K562 (cell line): ENCODE measurements around the gene SORCS2. TPM values are rescaled to one million over a fixed set of nuclear protein-coding genes. Genes with fewer than 3 reads are reported as not detected.

Experiments
- ATAC-seq: fragments of 200-7000 bp; cut with Tn5 transposase; 3 replicates; pipeline ENCODE4 v1.9.1; 2020; ENCODE audit warnings: moderate library complexity
- BruUV-seq: library from RNA; stranded (reverse); fragments of 400-500 nt; replicated peaks from 2 replicates; lab custom pipeline; 2021; lab: Mats Ljungman, UMichigan
- CTCF ChIA-PET: fragments of 300-600 bp; formaldehyde crosslinking; extraction: SDS; loops from one replicate; lab custom pipeline; 2021; ENCODE audit warnings: low intra/inter-chr PET ratio; lab: Yijun Ruan, JAX
- POLR2A ChIA-PET: fragments of 300-600, 350-650 bp; sonication (Branson Sonifier 250); formaldehyde crosslinking; extraction: SDS; loops from one replicate; lab custom pipeline; 2021; ENCODE audit warnings: antibody characterized with exemption, inconsistent platforms; lab: Yijun Ruan, JAX
- DNase-seq, 4 experiments: peaks; one replicate each; pipeline versions ENCODE4 v3.0.0 to v3.0.0-alpha.2; 2011 to 2018; ENCODE audit warnings: low spot score in 3 of 4, mixed read lengths in 3 of 4; ENCODE audit errors: extremely low read depth in 1 of 4
- FAIRE-seq: peaks from 2 replicates; lab custom pipeline; 2011; peaks lifted over from hg19 to GRCh38; lab: Jason Lieb, UNC
- H2AFZ ChIP-seq: 2 replicates; pipeline ENCODE4 v1.6.0; 2011; ENCODE audit warnings: low read depth, low read length, control low read depth, inconsistent platforms
- H3K27ac ChIP-seq: fragments of 200-600 bp; 3 replicates; pipeline ENCODE4 v1.8.0; 2011; ENCODE audit warnings: low read depth, mild to moderate bottlenecking, control low read depth, inconsistent platforms, low read length, moderate library complexity, mixed read lengths; ENCODE audit errors: extremely low read depth
- H3K27me3 ChIP-seq, 2 experiments: fragments of 300-600 bp in 1 of 2; 2 replicates in 1 of 2; 3 replicates in 1 of 2; pipeline versions ENCODE4 v1.6.0 to v1.8.0; 2011; ENCODE audit warnings: inconsistent platforms in 2 of 2, low read length in 2 of 2, mild to moderate bottlenecking in 1 of 2, mixed read lengths in 1 of 2, moderate library complexity in 1 of 2; ENCODE audit not compliant: control insufficient read depth in 2 of 2, insufficient read depth in 2 of 2
- H3K36me3 ChIP-seq: fragments of 300-600 bp; 3 replicates; pipeline ENCODE4 v1.8.0; 2011; ENCODE audit warnings: mild to moderate bottlenecking, low read length, inconsistent platforms; ENCODE audit not compliant: control insufficient read depth, insufficient read depth
- H3K4me1 ChIP-seq, 2 experiments: fragments of 200-600 bp in 1 of 2; replicated peaks in 1 of 2; 2 replicates in 1 of 2; 3 replicates in 1 of 2; pipeline versions ENCODE4 v1.5.1 to v1.8.0; 2011; ENCODE audit warnings: inconsistent platforms in 2 of 2, low read length in 2 of 2, mild to moderate bottlenecking in 1 of 2, mixed read lengths in 1 of 2, moderate library complexity in 1 of 2; ENCODE audit not compliant: control insufficient read depth in 2 of 2, insufficient read depth in 2 of 2
- H3K4me2 ChIP-seq: 2 replicates; pipeline ENCODE4 v1.6.1; 2011; ENCODE audit warnings: low read length, control low read depth, inconsistent platforms, mixed read lengths; ENCODE audit not compliant: insufficient read depth
- H3K4me3 ChIP-seq: fragments of 200-600 bp; sonication (generic), shearing (Covaris generic); 2 replicates; pipeline ENCODE4 v1.5.1; 2016; ENCODE audit warnings: control low read depth, inconsistent platforms
- H3K79me2 ChIP-seq: fragments of 200-600 bp; 3 replicates; pipeline ENCODE4 v1.8.0; 2011; ENCODE audit warnings: low read length, inconsistent platforms; ENCODE audit not compliant: control insufficient read depth, insufficient read depth
- H3K9ac ChIP-seq, 2 experiments: 2 replicates each; pipeline versions ENCODE4 v1.6.0 to v1.6.1; 2011; ENCODE audit warnings: low read depth in 2 of 2, low read length in 2 of 2, control low read depth in 1 of 2, inconsistent platforms in 1 of 2, mild to moderate bottlenecking in 1 of 2, mixed read lengths in 1 of 2; ENCODE audit not compliant: insufficient read depth in 1 of 2
- H3K9me1 ChIP-seq: one replicate; pipeline ENCODE4 v1.6.0; 2011; ENCODE audit warnings: inconsistent platforms, mild to moderate bottlenecking, low read length, moderate library complexity; ENCODE audit not compliant: control insufficient read depth, insufficient read depth
- H3K9me3 ChIP-seq: replicated peaks from 2 replicates; pipeline ENCODE4 v1.5.1; 2011; ENCODE audit warnings: low read depth, low read length, inconsistent platforms; ENCODE audit not compliant: control insufficient read depth, insufficient read depth
- H4K20me1 ChIP-seq: replicated peaks from 2 replicates; pipeline ENCODE4 v1.6.1; 2011; ENCODE audit warnings: low read length, inconsistent platforms, mixed read lengths; ENCODE audit not compliant: control insufficient read depth, insufficient read depth
- CBX8 ChIP-seq: fragments of 200-600 bp; sonication (generic); IDR thresholded peaks from 2 replicates; pipeline ENCODE4 v1.6.1; 2012; ENCODE audit warnings: borderline replicate concordance, mixed run types, low read depth, mild to moderate bottlenecking, moderate library complexity, mixed read lengths, low read length, control low read depth, inconsistent platforms; ENCODE audit not compliant: poor library complexity, severe bottlenecking; ENCODE audit errors: extremely low read depth
- ZBTB1 ChIP-seq: sonication (generic); formaldehyde crosslinking; IDR thresholded peaks from 2 replicates; pipeline ENCODE4 v1.8.1; 2023; ENCODE audit warnings: missing genetic modification reagents, low read depth, mild to moderate bottlenecking, borderline replicate concordance
- ZNF561 ChIP-seq: fragments of 450-650 bp; formaldehyde crosslinking; conservative IDR thresholded peaks from 2 replicates; pipeline ENCODE4 v1.4.0; 2020; ENCODE audit warnings: mild to moderate bottlenecking, moderate library complexity
- WGBS: fragments of 100-300 bp; shearing (Covaris generic); methylation state at CpG from one replicate; pipeline ENCODE4 v1.1.6; 2016; ENCODE audit warnings: low coverage, mixed read lengths; ENCODE audit not compliant: insufficient coverage; ENCODE audit errors: missing lambda C conversion rate; 5-methylcytosine and 5-hydroxymethylcytosine counted together
- in situ Hi-C: fragments of 300-500 bp; cut with MboI; formaldehyde crosslinking; loops from 4 replicates; pipeline ENCODE4 v1.15.0; 2018; ENCODE audit warnings: inconsistent platforms, mixed read lengths
- intact Hi-C: fragments of 100-400 bp; cut with micrococcal nuclease; formaldehyde crosslinking; loops from 2 replicates; pipeline ENCODE4 v1.14.2; 2022
- polyA plus RNA-seq, 8 experiments: library from polyadenylated mRNA; depleted of rRNA in 4 of 8; stranded (reverse) in 5 of 8; unstranded in 3 of 8; fragments of >200 nt; fragmentation: Nextera tagmentation in 2 of 8; fragmentation: Illumina TruSeq in 1 of 8; extraction: Ambion mirVana in 2 of 8; extraction: Trizol in 1 of 8; gene quantifications; 2 replicates each; pipeline versions ENCODE4 v1.2.1 to v1.2.3, GENCODE V29; 2011 to 2014; ENCODE audit warnings: inconsistent platforms in 1 of 8, missing spikeins in 1 of 8
- total RNA-seq, 7 experiments: library from RNA; depleted of rRNA in 6 of 7; stranded (reverse); fragments of >200 nt in 6 of 7; fragmentation: Illumina TruSeq in 2 of 7; extraction: Trizol in 2 of 7; gene quantifications; 2 replicates each; pipeline versions ENCODE4 v1.2.1 to v1.2.3, GENCODE V29; 2011 to 2021; ENCODE audit warnings: low replicate concordance in 1 of 7

The SORCS2 gene
- total and polyA plus RNA-seq, 9 of the 15 experiments (the other 6 are each of a cell fraction or from before 2014, with no cell fraction given): not detected

DNA sequence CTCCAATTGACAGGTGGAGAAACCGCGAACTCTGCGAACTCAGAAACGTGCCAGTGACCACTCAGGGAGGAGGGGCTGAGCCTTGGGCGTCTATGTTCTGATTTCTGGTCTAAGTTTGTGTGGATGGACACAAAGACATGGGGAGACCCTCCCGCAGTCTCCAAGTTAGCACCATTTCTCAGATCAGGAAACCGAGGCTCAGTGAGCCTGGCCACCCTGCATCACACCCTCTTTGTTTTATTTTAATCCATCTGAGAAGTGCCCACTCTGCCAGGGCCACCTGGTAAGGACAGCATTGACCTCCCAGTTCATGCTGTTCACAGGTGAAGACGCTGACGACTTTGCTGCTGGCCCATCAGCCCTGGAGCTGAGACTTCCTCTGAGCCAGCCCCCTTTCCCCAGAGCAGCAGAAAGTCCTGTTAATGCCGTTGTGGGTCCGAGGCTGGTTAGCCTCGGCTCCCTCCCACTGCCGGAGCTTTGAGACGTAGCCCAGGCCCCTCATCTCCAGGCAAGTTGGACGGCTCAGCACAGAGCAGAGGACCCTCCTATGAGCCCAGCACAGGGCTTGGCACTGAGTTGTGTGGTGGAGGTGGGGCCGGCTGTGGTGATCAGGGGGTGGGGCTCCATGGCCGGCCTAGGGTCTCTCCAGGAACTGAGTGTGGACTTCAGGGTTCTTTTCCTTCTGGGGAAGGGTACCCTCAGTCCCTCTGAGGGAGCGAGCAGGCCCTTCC is 198.7 kb downstream of the SORCS2 start:
- in situ Hi-C loops: no loop called here
- TF ChIP-seq ZBTB1 (CRISPR knock-in tag) (no peak), ZNF561 (CRISPR knock-in tag) (no peak), CBX8 (no peak)
- peaks cover 10 to 55% of the 10 kb centered on the region in 2 experiments; a peak in 4 of 5 replicates for H3K27me3 ChIP-seq
- H4K20me1 ChIP-seq: 0 out of 2 replicates have a peak, but pooled peaks cover 5% of the 10 kb centered on the region
- no peaks in the 10 kb centered on the region for H3K79me2 ChIP-seq
- no peak overlapping the region for H3K9ac ChIP-seq
- no peak for DNase-seq
- no peak overlapping the region for H3K27ac ChIP-seq
- ChIA-PET POLR2A (interaction anchor here (0.7 kb wide), 1 partner anchor 9 kb away, joined by 3 read pairs; no protein-coding TSS in a partner anchor), CTCF (no interaction called here)
- H3K4me1 ChIP-seq: no peaks in the 10 kb centered on the region; a peak in 1 of 5 replicates
- H3K4me3 ChIP-seq: no peak overlapping the region
- ATAC-seq: no peak
- 1% methylated on average over 12 of the region's 18 CpGs for WGBS
- no peaks in the 10 kb centered on the region for H3K9me1 ChIP-seq
- no peak for FAIRE-seq
- BruUV-seq: no TSS peak
- no peaks in the 10 kb centered on the region for H3K9me3 ChIP-seq
- intact Hi-C loops: no loop called here
- no peak overlapping the region for H2AFZ ChIP-seq
- no peaks in the 10 kb centered on the region for H3K36me3 ChIP-seq
- no peak overlapping the region for H3K4me2 ChIP-seq
